OCI-M1 (cell line): ENCODE measurements around the gene FOLR1.

Source experiments
- DNase-seq: peaks from one replicate; lab custom pipeline; 2025; lab: John Stamatoyannopoulos, UW

FOLR1 gene

DNA sequence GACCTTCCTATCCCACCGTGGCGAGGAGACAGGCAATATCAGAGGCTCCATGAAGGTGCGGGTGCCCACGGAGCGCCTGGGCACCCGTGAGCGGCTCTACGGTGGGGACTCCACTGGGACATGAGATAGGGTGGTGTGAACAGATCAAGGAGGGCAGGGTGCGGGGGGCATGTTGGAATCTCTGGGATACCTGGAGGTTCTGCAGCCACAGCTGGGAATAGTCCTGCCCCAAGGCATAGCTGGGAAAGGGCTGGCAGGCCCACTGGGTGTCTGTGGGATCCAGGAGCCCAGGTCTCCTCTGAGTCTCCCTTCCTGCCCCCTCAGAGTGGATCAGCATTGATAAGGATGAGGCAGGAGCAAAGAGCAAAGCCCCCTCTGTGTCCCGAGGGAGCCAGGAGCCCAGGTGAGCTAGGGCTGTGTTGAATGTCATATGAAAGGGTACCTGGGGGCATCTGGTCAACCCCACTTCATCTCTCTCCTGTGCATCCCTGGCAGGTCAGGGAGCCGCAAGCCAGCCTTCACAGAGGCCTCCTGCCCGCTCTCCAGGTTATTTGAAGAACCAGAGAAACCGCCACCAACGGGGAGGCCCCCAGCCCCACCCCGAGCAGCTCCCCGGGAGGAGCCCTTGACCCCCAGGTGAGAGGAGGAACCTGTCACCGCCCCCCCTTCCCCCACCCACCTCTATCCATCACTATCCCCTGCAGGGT is 43.6 kb downstream of the FOLR1 start:
- no peak for DNase-seq

DNA sequence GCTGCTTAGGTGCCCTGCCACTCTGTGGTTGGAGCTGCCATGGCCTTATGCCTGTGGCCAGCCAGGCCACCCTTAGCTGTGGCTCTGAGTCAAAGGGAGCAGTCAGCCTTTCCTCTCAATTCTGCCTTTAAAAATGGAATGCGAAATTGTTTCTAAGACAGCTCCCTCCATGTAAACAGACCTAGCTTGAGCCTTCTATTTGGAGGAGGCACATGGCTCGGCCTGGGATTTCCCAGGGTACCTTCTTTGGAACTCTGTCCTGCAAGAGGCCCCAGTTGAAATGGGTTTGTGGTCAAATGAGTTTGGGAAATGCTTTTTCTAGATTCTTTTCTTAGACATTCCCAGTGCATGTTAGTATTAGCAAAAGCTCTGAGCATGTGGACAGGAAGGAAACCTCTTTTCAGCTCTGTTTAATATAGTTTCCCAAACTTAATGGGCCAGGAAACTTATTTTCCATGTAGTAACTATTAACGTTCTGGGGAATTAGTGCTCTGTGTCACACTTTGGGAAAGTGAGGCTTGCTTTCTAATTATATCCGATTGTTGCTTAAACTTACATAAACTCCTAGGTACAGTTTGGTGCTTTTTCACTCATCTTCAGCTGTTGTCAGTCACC is 44.2 kb downstream of the FOLR1 start:
- DNase-seq, result no peak

DNA sequence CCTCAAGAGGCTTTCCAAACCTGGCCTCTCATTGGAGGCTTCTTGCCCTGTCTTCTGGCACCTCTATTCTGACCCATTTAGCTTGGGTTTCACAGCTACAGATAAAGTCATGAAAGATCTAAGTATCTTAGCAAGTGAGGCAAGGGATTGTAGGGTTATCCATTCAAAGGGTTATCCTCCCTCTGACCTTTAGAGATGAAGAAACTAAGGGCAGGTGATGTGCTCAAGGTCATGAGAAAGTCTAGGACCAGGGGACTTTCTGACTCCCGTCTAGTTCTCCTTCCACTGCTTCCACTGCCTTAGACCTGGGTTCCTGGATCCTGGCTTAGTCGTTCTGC is 44.8 kb downstream of the FOLR1 start:
- no peak for DNase-seq

DNA sequence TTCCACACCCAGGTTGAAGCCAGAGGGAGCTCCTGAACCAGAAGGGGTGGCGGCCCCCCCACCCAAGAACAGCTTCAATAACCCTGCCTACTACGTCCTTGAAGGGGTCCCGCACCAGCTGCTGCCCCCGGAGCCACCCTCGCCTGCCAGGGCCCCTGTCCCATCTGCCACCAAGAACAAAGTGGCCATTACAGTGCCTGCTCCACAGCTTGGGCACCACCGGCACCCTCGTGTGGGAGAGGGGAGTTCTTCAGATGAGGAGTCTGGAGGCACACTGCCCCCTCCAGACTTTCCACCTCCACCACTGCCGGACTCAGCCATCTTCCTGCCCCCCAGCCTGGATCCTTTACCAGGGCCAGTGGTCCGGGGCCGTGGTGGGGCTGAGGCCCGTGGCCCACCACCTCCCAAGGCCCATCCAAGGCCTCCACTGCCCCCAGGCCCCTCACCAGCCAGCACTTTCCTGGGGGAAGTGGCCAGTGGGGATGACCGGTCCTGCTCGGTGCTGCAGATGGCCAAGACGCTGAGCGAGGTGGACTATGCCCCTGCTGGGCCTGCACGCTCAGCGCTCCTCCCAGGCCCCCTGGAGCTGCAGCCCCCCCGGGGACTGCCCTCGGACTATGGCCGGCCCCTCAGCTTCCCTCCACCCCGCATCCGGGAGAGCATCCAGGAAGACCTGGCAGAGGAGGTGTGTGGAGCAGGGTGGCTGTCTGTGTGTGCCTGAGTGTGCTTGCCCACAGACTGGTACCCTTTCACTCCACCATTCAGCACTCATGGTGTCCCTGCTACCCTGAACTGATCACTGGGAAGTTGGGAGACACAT is 45.4 kb downstream of the FOLR1 start:
- no peak for DNase-seq

DNA sequence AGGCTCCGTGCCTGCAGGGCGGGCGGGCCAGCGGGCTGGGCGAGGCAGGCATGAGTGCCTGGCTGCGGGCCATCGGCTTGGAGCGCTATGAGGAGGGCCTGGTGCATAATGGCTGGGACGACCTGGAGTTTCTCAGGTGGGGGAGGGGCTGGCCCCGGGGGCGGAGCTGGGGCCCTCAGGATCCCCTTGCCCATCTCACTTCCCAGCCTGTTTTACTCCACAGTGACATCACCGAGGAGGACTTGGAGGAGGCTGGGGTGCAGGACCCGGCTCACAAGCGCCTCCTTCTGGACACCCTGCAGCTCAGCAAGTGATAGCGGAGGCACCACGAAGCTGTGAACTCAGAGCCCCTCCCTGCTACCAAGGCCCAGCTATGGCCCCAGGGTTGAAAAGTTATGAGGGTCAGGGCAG is 46.1 kb downstream of the FOLR1 start:
- DNase-seq, result peak; percentile 90

DNA sequence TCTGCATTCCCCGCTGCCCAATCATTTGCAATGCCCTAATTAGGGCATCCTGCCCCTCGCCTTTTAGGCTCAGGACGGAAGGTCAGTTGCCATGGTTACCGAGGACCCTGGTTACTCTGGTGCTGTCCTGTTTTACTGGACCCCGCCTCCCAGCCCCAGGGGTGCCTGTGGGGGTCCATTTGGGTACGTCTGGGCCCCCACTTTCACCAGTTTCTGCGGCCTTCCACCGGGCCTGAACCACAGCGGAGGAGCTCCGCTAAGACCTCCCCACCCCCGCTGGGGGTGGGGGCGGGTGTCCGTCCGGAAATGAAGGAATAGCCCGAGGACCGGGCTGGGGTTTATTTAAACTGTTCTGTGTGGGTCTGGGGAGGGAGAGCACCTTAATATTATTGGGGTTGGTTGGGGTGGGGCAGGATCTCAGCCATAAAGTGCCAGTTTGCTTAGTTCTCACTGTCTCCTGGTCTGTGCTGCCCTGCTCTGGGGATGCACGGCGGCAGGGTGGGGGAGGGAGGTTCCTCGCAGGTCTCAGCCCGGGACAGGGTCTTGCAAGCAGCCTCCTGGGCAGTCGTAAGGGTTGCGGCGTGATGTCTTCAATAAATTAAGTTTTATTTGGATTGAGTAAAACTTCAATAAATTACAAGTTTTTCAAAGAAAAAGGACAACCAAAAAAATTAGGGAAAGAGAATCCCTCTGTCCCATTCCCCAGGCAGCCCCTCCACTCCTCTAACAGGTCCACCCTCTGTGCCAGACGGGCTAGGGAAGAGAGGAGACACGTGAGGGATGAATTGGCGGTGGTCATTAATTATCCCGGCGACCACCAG is 46.8 kb downstream of the FOLR1 start:
- DNase-seq, result no peak

DNA sequence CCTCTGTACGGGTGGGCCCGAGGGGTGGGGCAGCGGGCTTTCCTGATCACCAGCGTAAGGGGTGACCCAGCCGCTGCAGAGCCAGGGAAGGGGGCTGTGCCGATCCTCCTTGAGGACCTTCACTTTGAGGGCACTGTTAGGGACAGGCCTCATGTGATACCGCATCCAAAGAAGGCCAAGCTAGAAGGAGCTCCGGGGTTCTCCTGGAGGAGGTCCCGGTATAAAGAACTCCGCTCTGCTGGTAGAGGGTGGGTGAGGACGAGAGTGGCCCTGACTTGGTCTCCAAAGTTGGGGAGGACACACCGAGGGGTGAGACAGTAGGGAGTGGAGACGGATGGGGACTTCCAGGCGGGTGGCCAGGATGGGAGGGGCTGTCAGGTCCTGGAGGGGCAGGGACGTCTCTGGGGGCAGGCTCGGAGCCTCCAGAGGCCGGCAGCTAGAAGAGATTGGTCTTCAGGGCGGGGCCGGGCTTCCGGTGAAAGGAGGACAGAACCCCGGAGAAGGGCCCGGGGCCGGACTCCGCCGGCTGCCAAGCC is 47.4 kb downstream of the FOLR1 start:
- DNase-seq, result no peak

DNA sequence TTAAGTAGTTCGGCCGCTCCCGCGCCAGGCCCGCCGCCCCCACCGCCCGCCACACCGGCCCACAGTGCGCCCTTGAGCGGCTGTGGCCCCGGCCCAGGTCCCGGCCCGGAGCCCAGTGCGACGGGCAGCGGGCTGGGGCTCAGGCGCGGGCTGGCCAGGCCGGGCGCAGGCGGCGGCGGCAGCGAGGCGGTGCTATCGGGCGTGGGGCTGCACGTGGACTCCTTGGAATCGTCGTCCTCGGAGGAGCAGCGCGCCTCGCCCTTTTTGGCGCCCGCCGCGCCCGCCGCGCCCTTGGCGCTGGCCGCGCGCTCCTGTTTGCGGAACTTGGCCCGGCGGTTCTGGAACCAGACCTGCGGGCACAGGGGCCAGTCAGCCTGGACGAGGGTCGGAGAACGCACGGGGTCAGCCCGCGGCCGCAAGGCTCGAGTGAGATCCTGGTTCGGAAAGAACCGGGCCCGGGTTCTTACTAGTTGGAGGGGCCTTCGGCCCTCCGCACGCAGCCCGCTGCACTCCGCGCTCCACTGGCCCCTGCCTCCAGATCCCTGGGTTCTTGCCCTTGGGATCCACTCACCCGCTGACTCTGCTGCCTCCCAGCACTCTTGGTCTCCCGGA is 48.0 kb downstream of the FOLR1 start:
- DNase-seq, result no peak

DNA sequence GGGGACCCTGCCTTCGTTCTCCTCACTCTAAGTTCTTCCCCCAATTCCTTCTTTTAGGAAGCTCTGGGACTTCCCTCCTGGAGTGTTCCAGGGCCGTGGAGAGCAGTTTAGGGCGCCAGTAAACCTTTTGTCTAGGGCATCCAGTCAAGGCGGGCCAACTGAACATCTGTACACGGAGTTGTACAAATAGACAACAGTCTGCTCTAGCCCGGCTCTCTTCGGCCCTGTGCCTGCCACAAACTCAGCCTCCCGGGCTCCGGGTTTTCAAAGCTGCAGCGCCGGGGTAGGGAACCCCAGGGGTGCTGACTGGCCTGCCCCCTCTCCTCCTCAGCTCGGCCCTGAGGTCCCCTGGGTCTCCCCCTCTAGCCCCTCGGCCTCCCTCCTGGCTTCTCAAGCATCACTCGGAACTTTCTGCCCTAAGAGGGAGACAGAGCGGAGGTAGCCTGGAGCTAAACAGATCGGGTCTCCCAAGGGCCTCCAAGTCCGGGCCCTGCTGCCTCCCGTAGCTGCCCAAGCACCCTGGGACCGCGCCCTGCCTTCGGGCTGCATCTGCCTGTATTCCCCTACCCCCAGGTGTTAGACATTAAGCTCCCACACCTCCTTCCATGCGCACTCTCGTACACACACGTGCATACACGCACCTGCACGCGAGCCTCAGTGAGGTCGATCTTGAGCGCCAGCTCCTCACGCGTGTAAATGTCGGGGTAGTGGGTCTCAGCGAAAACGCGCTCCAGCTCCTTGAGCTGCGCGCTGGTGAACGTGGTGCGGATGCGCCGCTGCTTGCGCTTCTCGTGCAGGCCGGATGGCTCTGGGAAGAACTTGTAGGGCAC is 48.7 kb downstream of the FOLR1 start:
- DNase-seq, result no peak

DNA sequence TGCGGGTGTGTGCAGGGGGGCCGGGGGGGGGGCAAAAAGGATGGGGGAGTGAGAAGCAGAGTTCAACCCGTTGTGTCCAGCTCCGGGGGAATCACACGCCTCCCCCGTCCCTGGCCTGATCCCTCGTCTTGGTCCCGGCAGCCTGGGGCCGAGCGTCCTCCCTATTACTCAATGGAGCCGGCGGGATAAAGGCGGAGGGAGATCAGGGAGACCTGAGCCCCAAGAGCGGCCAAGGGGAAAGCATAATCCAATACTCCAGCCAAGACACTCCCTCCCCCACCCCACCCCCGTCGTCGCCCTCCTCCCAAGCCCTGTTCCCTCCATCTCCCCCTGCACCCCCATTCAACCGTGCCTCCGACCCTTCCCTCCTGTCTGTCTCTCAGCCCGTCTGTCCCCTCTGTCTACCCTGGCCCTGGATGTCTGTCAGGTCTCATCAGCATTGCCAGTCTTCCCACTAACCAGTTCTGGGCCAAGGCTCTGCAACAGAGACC is 49.4 kb downstream of the FOLR1 start:
- no peak for DNase-seq

DNA sequence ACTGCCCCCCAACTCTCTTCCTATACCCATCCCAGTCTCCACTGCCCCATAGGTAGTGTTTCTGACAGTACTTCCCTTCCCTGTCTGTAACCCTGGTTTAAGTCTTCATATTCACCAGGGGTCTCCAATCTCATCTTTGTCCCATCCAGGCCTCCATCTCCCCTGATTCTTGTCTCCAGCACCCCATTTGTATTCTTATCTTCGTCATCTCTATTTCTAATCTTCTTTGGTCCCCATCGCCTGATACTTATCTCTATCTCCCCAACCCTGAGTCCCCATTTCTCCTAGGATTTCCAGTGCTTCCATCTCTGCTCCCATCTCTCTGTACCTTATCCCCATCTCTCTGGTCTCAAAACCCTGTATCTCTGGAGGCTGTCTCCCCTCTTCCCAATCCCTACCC is 50.2 kb downstream of the FOLR1 start:
- DNase-seq, result no peak

DNA sequence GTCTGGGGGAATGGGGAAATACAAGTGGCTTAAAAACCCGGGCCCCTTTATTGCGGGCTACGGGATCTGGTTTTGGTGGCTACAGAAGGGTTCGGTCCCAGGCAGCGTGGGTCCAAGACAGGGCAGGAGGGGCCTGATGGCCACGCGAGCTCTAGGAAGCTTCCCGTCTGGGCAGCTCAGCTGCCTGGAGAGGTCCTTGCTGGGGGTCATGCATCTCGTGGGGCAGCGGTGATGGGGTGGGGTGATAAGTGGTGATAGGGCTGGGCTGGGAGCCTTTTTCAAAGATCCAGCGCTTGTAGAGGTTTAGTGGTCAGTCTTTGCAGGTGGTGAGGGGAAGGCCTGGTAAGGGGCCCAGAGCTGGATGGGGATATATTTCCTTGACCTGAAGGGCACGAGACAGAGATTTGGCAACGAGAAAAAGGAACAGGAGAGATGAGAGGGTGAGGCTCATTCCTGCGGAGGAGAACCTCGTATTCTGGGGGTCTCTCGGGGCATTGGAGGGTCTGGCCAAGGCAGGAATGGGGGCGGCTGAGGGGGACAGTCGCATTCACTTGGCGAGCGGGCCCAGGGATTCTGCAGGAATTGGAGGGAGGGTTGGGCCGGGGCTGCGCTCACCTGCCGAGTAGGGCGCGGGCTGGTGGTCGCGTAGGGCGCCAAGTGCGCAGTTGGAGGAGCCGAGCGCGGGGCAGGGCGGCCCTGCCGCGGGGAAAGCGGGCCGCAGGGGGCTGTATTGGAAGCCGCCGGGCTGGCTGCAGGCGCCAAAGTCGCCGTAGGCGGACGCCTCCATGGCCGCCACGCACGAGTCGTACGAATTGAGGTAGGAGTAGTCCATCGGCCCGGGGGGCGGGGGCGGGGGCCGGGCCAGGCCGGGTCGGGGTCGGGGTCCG is 51.5 kb downstream of the FOLR1 start:
- DNase-seq, result no peak

DNA sequence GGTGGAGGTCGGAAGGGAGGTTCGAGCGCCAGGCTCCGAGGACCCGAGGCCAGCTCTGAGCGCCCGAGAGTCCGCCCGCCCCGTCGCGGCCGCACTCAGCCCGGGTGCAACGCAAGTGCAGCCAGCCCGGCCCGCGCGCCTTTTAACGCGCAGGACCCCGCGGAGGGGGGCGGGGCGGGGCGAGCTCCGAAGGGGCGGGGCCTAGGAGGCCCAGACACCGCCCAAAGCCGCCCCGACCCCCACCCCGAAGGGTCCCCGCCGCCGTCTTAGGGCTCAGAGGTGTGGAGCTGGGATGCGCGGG is 52.1 kb downstream of the FOLR1 start, which contains the start of gene PHOX2A:
Gene PHOX2A (minus strand): TSS at position 117 of the 301 bp plus-strand sequence. CDS start 172 bp downstream, outside the sequence.
- no peak for DNase-seq

DNA sequence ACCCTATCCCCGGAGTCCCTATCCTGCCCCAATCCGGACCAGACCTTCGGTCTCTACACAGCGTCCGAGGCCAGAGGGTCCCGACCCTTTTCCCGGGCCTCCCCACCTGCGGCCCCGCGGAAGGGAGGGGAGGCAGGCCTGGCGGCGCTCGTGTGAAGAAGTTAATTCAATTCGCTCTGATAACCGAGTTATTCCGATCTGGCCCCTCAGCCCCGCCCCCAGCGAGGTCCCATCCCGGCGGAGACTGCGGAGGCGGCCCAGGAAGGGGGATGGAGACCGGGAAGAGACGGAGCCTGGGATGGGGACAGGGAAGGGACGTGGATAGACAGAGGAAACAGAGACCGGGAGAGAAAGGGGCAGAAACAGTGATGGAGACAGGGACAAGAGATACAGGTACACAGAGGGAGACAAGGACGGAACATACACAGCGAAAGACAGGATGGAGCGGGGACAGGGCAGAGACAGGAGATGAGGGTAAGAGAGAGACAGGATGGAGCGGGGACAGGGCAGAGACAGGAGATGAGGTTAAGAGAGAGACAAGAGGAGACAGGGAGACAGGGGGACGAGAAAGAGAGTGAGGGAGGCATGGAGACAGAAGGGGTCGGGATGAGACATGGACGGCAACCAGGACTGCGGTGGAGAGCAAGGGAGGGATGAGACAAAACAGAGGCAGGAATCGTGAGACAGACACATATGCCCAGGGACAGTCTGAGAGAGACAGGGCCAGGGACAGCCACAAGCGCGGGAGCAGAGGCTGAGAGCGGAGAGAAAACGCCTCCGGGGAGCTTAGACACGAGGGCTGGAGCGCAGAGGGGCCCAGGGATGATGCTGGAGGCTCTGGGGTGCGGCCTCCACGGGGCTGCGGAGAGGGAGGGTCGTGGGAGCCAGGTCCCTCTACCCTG is 52.7 kb downstream of the FOLR1 start:
- DNase-seq, result no peak

DNA sequence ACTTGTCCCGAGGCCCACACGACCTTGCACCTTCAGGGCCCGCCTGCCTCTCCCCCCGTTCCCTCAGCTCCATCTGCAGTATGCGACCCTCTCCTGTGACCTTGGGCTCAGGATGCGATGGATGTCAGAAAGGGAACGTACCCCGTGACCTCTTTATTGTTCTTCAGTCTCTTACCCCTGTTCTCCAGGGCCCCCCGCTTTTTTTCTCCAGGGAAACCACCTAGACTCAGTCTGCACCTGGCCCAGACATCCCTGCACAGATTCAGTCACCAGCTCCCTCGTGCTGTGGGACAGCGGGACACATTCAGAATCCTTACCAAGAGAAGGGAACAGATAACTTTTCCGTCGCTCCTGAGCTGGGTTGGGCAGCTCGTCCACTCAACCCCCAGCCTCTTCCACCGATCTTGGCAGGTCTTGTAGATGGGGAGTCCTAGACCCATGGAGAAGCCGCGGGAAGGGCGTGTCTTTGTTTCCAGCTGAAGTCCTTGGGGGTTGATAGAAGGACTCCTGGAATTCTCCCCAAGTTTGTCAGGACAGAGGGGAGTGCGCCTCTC is 53.4 kb downstream of the FOLR1 start:
- DNase-seq, result no peak
